Peyer's patch (tissue), 4 donors: ENCODE data around the gene ATOX1. TPM values are rescaled to one million over a fixed set of nuclear protein-coding genes. Genes with fewer than 3 reads are reported as not detected.
A peak's percentile ranks its signal among the peaks of the same experiment; 100 is the strongest.

ENCODE experiments used
- DNase-seq, 3 donors: peaks; one replicate each; pipeline ENCODE4 v3.0.0-alpha.2; 2017 to 2019
- H3K27ac ChIP-seq, 4 donors: fragments of 200-600 bp; sonication (generic); one replicate each; pipeline ENCODE4 v1.5.1; 2016 to 2019
- H3K27me3 ChIP-seq, 2 donors: fragments of 200-600 bp; sonication (generic); one replicate each; pipeline ENCODE4 v1.5.1; 2019
- H3K36me3 ChIP-seq, 3 donors: fragments of 200-600 bp; sonication (generic); one replicate each; pipeline ENCODE4 v1.5.1; 2016 to 2019
- H3K4me1 ChIP-seq, 4 donors: fragments of 200-600 bp; sonication (generic); one replicate each; pipeline ENCODE4 v1.5.1; 2016 to 2019
- H3K4me3 ChIP-seq, 4 donors: fragments of 200-600 bp; sonication (generic); 1 replicate in 3 of 4; 2 replicates in 1 of 4; pipeline ENCODE4 v1.5.1; 2016 to 2019; ENCODE audit warnings: mild to moderate bottlenecking in 1 of 4
- H3K9me3 ChIP-seq, 4 donors: fragments of 200-600 bp; sonication (generic); one replicate each; pipeline ENCODE4 v1.5.1; 2016 to 2019; ENCODE audit warnings: mild to moderate bottlenecking in 1 of 4
- POLR2A ChIP-seq, 2 donors: fragments of 450-650 bp; IDR thresholded peaks; one replicate each; pipeline ENCODE4 v1.5.1; 2017; ENCODE audit warnings: antibody characterized with exemption in 2 of 2, mild to moderate bottlenecking in 2 of 2, moderate library complexity in 2 of 2
- total RNA-seq, 4 donors: library from RNA; depleted of rRNA; stranded (reverse); fragments of >200 nt; gene quantifications; one replicate each; pipeline ENCODE4 v1.1.0, GENCODE V29; 2016
- TF ChIP-seq, protein P1 (sequence below), 6 experiments: fragments of 450-650 bp in 4 of 6; fragments of 200-600 bp in 2 of 6; sonication (generic) in 1 of 6; IDR thresholded peaks; one replicate each; pipeline ENCODE4 v1.5.1; 2017 to 2019; ENCODE audit warnings: antibody characterized with exemption in 6 of 6, mild to moderate bottlenecking in 3 of 6, moderate library complexity in 1 of 6

Gene ATOX1
- total RNA-seq, 4 donors from 2014 or later = 99.9 to 161 (median 126) TPM

- peaks cover 0 to under 1% (median 0%) of the 10 kb centered on the region in 3 donors for H3K36me3 ChIP-seq
- no peak for DNase-seq
- H3K27ac ChIP-seq = peak overlapping the region in 2 of 4 donors; percentile 33 to 51
- H3K4me1 ChIP-seq = peaks cover 0 to 14% (median 0%) of the 10 kb centered on the region in 4 donors
- H3K27me3 ChIP-seq = no peaks in the 10 kb centered on the region
- H3K9me3 ChIP-seq = no peaks in the 10 kb centered on the region
- no peak overlapping the region for H3K4me3 ChIP-seq
- TF ChIP-seq, protein P1, sequence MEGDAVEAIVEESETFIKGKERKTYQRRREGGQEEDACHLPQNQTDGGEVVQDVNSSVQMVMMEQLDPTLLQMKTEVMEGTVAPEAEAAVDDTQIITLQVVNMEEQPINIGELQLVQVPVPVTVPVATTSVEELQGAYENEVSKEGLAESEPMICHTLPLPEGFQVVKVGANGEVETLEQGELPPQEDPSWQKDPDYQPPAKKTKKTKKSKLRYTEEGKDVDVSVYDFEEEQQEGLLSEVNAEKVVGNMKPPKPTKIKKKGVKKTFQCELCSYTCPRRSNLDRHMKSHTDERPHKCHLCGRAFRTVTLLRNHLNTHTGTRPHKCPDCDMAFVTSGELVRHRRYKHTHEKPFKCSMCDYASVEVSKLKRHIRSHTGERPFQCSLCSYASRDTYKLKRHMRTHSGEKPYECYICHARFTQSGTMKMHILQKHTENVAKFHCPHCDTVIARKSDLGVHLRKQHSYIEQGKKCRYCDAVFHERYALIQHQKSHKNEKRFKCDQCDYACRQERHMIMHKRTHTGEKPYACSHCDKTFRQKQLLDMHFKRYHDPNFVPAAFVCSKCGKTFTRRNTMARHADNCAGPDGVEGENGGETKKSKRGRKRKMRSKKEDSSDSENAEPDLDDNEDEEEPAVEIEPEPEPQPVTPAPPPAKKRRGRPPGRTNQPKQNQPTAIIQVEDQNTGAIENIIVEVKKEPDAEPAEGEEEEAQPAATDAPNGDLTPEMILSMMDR (IDR thresholded peaks at IDR 0.05) = no peak
- no peak for TF ChIP-seq POLR2A (IDR thresholded peaks at IDR 0.05)
These were observed 19.0 kb downstream of the ATOX1 start for GRCh38 chr5:151739395-151739794.

- no peak for DNase-seq
- H3K9me3 ChIP-seq = no peaks in the 10 kb centered on the region
- H3K27ac ChIP-seq = no peak overlapping the region
- H3K4me1 ChIP-seq = peaks cover 0 to 14% (median 0%) of the 10 kb centered on the region in 4 donors
- H3K36me3 ChIP-seq = no peaks in the 10 kb centered on the region
- no peak overlapping the region for H3K4me3 ChIP-seq
- no peaks in the 10 kb centered on the region for H3K27me3 ChIP-seq
- TF ChIP-seq POLR2A (IDR thresholded peaks at IDR 0.05) = no peak
- TF ChIP-seq, protein P1 (IDR thresholded peaks at IDR 0.05) = no peak
These were observed 20.1 kb downstream of the ATOX1 start for GRCh38 chr5:151738125-151738848.

DNA sequence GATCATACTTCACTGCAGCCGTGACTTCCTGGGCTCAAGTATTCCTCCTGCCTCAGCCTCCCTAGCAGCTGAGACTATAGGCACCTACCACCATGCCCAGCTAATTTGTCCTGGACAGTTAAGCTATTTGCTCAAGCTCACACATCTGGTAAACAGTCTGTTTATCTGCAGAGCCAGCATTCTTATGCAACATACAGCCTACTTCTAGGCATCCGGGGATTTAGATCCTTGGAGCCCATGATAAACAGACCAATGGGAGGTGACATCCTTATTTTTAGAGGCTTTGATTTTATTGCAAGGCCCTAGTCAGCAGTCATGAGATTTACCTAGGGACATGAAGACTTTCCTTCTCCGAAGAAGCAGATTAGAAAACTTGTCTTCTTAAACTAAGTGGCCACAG lies 21.0 kb downstream of the ATOX1 start:
- TF ChIP-seq POLR2A (IDR thresholded peaks at IDR 0.05) = no peak
- TF ChIP-seq, protein P1 (IDR thresholded peaks at IDR 0.05) = no peak
- H3K4me1 ChIP-seq = peaks cover 0 to 10% (median 0%) of the 10 kb centered on the region in 4 donors

GRCh38 chr5:151735646-151736045 lies 22.8 kb downstream of the ATOX1 start:
- peaks cover 0 to 1% (median 0%) of the 10 kb centered on the region in 4 donors for H3K9me3 ChIP-seq
- H3K4me1 ChIP-seq = peaks cover 0 to 7% (median 0%) of the 10 kb centered on the region in 4 donors
- H3K27ac ChIP-seq = no peak overlapping the region
- no peak for DNase-seq
- no peak overlapping the region for H3K4me3 ChIP-seq
- no peak for TF ChIP-seq POLR2A (IDR thresholded peaks at IDR 0.05)
- TF ChIP-seq, protein P1 (IDR thresholded peaks at IDR 0.05) = no peak
- no peaks in the 10 kb centered on the region for H3K36me3 ChIP-seq
- no peaks in the 10 kb centered on the region for H3K27me3 ChIP-seq

More for the DNA sequence above, 21.0 kb downstream of the ATOX1 start:
- DNase-seq = no peak
- no peaks in the 10 kb centered on the region for H3K27me3 ChIP-seq
- no peak overlapping the region for H3K4me3 ChIP-seq
- no peaks in the 10 kb centered on the region for H3K36me3 ChIP-seq
- H3K9me3 ChIP-seq = no peaks in the 10 kb centered on the region
- H3K27ac ChIP-seq = no peak overlapping the region

DNA sequence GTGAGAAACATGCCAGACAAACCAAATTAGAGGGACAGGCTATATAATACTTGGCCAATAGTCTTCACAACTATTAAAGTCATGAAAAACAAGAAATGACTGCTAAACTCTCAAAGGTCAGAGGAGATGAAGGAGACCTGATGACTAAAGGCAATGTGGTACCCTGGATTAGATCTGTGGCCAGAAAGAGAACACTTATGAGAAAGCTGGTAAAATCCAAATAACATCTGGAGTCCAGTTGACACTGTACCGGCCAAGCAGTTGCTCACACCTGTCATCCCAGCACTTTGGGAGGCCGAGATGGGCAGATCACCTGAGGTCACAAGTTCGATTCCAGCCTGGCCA lies 24.4 kb downstream of the ATOX1 start:
- H3K4me3 ChIP-seq = no peak overlapping the region
- H3K36me3 ChIP-seq = no peaks in the 10 kb centered on the region
- DNase-seq = no peak
- no peaks in the 10 kb centered on the region for H3K27me3 ChIP-seq
- H3K9me3 ChIP-seq = peaks cover 0 to 2% (median 0%) of the 10 kb centered on the region in 4 donors
- TF ChIP-seq, protein P1 (IDR thresholded peaks at IDR 0.05) = no peak
- TF ChIP-seq POLR2A (IDR thresholded peaks at IDR 0.05) = no peak
- no peak overlapping the region for H3K27ac ChIP-seq
- H3K4me1 ChIP-seq = no peaks in the 10 kb centered on the region
